Tibial artery (tissue), 4 donors: ENCODE results near the gene SMOC2.

Experiments used
- DNase-seq, 2 donors: peaks; one replicate each; pipeline ENCODE4 v3.0.0-alpha.2; 2019
- H3K27ac ChIP-seq, 2 donors: fragments of 200-600 bp; sonication (generic) in 1 of 2; 1 replicate in 1 of 2; 2 replicates in 1 of 2; pipeline ENCODE4 v1.5.1; 2018 to 2019; ENCODE audit warnings: mild to moderate bottlenecking in 1 of 2
- H3K27me3 ChIP-seq, 2 donors: fragments of 200-600 bp; sonication (generic) in 1 of 2; one replicate each; pipeline versions ENCODE4 v1.5.1 to v1.6.0; 2016 to 2019
- H3K36me3 ChIP-seq, 3 donors: fragments of 200-600 bp; sonication (generic) in 2 of 3; one replicate each; pipeline ENCODE4 v1.5.1; 2016 to 2019; ENCODE audit warnings: mild to moderate bottlenecking in 2 of 3
- H3K4me1 ChIP-seq, 4 donors: fragments of 200-600 bp; sonication (generic) in 2 of 4; 1 replicate in 3 of 4; 2 replicates in 1 of 4; pipeline ENCODE4 v1.5.1; 2016 to 2019
- H3K4me3 ChIP-seq, 2 donors: fragments of 200-600 bp; sonication (generic) in 1 of 2; 1 replicate in 1 of 2; 2 replicates in 1 of 2; pipeline ENCODE4 v1.5.1; 2018 to 2019; ENCODE audit warnings: mild to moderate bottlenecking in 2 of 2
- H3K9me3 ChIP-seq, 3 donors: fragments of 200-600 bp; sonication (generic) in 1 of 3; one replicate each; pipeline ENCODE4 v1.5.1; 2016 to 2019
- CTCF ChIP-seq, 2 experiments: fragments of 200-600 bp in 1 of 2; fragments of 450-650 bp in 1 of 2; IDR thresholded peaks; one replicate each; pipeline ENCODE4 v1.5.1; 2017 to 2019; ENCODE audit warnings: antibody characterized with exemption in 2 of 2, mild to moderate bottlenecking in 1 of 2, moderate library complexity in 1 of 2
- intact Hi-C: fragments of 100-400 bp; cut with DNase I; formaldehyde crosslinking; loops from one replicate; pipeline ENCODE4 v1.15.0; 2023; ENCODE audit warnings: low total_unique reads

SMOC2 gene

GRCh38 chr6:168678588-168678987 lies 237.6 kb downstream of the SMOC2 start:
- Histone ChIP-seq H3K4me1 (no peaks in the 10 kb centered on the region), H3K36me3 (no peaks in the 10 kb centered on the region), H3K4me3 (no peak overlapping the region), H3K9me3 (no peaks in the 10 kb centered on the region), H3K27ac (no peak overlapping the region), H3K27me3 (no peaks in the 10 kb centered on the region)
- intact Hi-C loops = no loop called here
- DNase-seq = no peak
- no peak for TF ChIP-seq CTCF (IDR thresholded peaks at IDR 0.05)

GRCh38 chr6:168681748-168682147 lies 240.8 kb downstream of the SMOC2 start:
- H3K9me3 ChIP-seq = no peaks in the 10 kb centered on the region
- no peaks in the 10 kb centered on the region for H3K4me1 ChIP-seq
- H3K27ac ChIP-seq = no peak overlapping the region
- H3K27me3 ChIP-seq = no peaks in the 10 kb centered on the region
- no peak for DNase-seq
- intact Hi-C loops = no loop called here
- TF ChIP-seq CTCF (IDR thresholded peaks at IDR 0.05) = no peak
- no peaks in the 10 kb centered on the region for H3K36me3 ChIP-seq
- H3K4me3 ChIP-seq = no peak overlapping the region

- intact Hi-C loops = no loop called here
- Histone ChIP-seq H3K4me1 (no peaks in the 10 kb centered on the region), H3K9me3 (no peaks in the 10 kb centered on the region), H3K4me3 (no peak overlapping the region), H3K27ac (no peak overlapping the region), H3K36me3 (no peaks in the 10 kb centered on the region), H3K27me3 (no peaks in the 10 kb centered on the region)
- TF ChIP-seq CTCF (IDR thresholded peaks at IDR 0.05) = no peak
- DNase-seq = no peak
These were observed 242.6 kb downstream of the SMOC2 start for GRCh38 chr6:168683621-168684020.

GRCh38 chr6:168684471-168684870 lies 243.5 kb downstream of the SMOC2 start:
- no peak for DNase-seq
- Histone ChIP-seq H3K36me3 (no peaks in the 10 kb centered on the region), H3K4me3 (no peak overlapping the region), H3K27ac (no peak overlapping the region), H3K27me3 (no peaks in the 10 kb centered on the region), H3K4me1 (no peaks in the 10 kb centered on the region), H3K9me3 (no peaks in the 10 kb centered on the region)
- no peak for TF ChIP-seq CTCF (IDR thresholded peaks at IDR 0.05)
- intact Hi-C loops = no loop called here

GRCh38 chr6:168684906-168685305 lies 243.9 kb downstream of the SMOC2 start:
- Histone ChIP-seq H3K36me3 (no peaks in the 10 kb centered on the region), H3K27me3 (no peaks in the 10 kb centered on the region), H3K9me3 (no peaks in the 10 kb centered on the region), H3K4me1 (no peaks in the 10 kb centered on the region), H3K4me3 (no peak overlapping the region), H3K27ac (no peak overlapping the region)
- DNase-seq = no peak
- TF ChIP-seq CTCF (IDR thresholded peaks at IDR 0.05) = no peak
- intact Hi-C loops = no loop called here

GRCh38 chr6:168686029-168686738 lies 245.2 kb downstream of the SMOC2 start:
- Histone ChIP-seq H3K27ac (no peak overlapping the region), H3K4me3 (no peak overlapping the region), H3K4me1 (no peaks in the 10 kb centered on the region), H3K36me3 (no peaks in the 10 kb centered on the region), H3K9me3 (no peaks in the 10 kb centered on the region), H3K27me3 (no peaks in the 10 kb centered on the region)
- intact Hi-C loops = no loop called here
- DNase-seq = no peak
- TF ChIP-seq CTCF (IDR thresholded peaks at IDR 0.05) = no peak
